GM21367 (cell line): ENCODE data around the gene SELENON.

Experiments used
- ATAC-seq: cut with Tn5 transposase; IDR thresholded peaks from one replicate; pipeline ENCODE4 v1.9.1; 2021; ENCODE audit not compliant: unreplicated experiment

The SELENON gene

GRCh38 chr1:25799935-25800702 is at the start of gene SELENON:
Gene SELENON, plus strand, starts transcription at chr1:25800193. Its CDS starts 38 bp downstream, at chr1:25800231.
- no peak for ATAC-seq

DNA sequence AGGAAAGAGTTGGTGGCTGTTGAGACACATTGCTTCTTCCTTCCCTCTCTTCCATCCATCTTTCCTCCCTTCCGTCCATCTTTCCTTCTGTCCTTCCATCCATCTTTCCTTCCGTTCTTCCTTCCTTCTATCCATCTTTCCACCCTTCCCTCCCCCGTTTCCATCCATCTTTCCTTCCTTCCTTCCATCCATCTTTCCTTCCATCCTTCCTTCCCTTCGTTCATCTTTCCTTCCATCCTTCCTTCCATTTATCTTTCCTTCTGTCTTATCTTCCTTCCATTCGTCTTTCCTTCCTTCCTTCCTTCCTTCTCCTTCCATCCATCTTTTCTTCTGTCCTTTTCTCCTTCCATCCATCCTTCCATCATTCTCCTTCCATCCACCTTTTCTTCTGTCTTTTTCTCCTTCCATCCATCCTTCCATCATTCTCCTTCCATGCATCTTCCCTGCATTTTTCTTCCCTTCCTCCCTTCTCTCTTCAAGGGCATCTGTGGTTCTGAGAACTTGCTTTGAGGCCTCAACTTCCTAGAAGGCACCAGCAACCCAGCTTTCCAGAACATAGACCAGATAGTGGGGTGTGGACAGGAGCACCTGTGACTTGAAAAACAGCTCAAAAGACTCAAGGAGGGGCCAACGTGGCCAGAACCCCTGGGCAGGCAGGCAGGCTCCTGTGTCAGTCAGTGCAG is 48.9 kb upstream of the SELENON start:
- no peak for ATAC-seq

- no peak for ATAC-seq
Observed at GRCh38 chr1:25754470-25755181, 45.4 kb upstream of the SELENON start.

DNA sequence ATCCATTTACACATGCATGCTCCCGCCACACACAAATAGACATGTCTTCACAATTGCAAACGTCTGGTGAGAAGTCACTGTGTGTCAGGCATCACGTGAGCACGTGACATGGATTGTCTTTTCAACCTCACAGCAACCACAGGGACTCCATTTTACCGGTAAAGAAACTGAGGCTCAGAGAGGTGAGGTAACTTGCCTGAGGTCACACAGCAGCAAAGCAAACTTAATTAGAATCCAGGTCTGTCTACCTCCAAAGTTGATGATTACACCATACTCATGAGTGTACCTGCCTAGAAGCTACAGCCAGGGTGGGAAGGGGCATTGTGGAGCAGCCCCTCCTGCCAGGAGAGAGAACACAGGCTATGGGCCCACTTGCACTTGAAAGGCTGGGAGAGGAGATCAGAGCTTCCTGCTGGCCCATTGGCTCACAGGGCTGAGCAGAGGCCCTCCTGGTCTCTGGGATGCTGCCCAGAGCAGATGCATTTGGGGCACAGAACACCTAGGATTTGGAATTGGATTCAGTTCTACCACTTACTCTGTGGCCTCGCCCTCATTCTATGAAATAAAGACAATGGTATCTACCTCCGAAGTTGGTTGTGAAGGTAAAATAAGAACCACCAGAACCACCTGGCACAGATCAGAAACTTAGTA is 44.4 kb upstream of the SELENON start:
- ATAC-seq: no peak

DNA sequence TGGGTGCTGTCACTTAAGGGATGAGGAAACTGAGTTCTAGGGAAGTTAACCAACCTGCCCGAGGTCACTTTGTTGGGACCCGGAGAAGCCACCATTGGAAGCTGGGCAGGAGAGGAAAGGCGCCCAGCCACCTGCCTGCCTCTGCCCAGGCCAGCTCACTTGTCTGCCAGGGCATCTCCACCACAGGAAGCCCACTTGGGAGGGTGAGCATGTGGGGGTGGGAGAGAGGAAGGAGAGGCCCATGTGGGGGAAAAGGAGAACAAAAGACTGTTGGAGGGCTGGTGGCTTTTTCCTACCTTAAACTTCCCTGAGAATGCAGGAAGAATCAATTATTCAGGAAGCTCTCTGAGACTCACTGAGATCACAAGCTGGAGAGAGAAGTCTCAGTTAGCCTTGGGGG is 43.8 kb upstream of the SELENON start:
- ATAC-seq: no peak

DNA sequence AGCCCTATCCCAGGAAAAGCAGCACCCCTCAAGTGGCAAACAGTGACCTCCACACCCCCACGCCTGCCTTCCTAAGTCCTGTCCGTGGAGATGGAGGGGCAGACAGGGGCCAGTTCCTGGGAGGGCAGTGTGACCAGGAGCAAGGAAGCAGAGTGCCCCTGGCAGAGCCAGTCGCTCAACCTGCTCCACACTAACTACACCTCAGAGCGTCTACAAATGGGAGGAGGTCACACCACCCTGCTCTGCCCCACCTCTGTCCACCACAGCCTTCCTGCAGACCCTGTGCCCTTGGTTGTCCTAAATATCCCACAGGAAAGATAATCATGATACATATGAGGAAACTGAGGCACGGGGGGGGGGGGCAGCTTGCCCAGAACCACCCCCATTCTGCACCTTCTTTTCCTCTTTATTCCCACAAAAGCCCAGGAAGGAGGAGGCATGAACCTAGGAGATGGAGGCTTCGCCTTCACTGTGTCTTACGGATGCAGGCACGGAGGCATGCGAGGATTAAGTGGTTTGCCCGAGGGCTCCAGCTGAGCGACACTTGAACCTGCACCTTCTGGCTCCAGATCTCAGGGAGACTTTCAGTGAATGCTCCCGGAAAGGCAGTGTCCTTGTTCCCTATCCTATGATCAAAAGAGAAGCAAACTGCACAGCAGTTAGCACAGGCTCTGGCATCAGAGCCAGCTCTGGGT is 42.7 kb upstream of the SELENON start:
- no peak for ATAC-seq

GRCh38 chr1:25757846-25758185 is 42.2 kb upstream of the SELENON start:
- ATAC-seq: no peak

- no peak for ATAC-seq
Observed at GRCh38 chr1:25758466-25759070, 41.4 kb upstream of the SELENON start.

GRCh38 chr1:25760122-25760719 is 39.8 kb upstream of the SELENON start:
- no peak for ATAC-seq

DNA sequence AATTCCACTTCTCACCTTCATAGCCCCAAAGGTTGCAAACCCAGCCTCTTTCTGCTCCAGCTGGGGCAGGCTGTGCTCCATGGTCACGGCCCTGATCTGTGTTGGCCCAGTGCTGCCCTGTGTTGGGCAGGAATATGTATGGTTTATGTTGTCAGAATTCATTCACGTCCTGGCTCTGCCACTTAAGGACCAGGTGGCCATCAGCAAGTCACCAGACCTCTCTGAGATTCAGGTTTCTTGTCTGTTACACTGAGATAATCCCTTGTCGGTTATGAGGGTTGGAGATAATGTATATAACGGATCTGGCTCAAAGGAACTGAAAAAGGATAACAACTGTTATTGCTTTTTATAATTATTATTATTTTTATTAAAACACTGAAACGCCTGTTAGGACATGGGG is 39.1 kb upstream of the SELENON start:
- no peak for ATAC-seq

- no peak for ATAC-seq
Observed at GRCh38 chr1:25763493-25763892, 36.5 kb upstream of the SELENON start.

DNA sequence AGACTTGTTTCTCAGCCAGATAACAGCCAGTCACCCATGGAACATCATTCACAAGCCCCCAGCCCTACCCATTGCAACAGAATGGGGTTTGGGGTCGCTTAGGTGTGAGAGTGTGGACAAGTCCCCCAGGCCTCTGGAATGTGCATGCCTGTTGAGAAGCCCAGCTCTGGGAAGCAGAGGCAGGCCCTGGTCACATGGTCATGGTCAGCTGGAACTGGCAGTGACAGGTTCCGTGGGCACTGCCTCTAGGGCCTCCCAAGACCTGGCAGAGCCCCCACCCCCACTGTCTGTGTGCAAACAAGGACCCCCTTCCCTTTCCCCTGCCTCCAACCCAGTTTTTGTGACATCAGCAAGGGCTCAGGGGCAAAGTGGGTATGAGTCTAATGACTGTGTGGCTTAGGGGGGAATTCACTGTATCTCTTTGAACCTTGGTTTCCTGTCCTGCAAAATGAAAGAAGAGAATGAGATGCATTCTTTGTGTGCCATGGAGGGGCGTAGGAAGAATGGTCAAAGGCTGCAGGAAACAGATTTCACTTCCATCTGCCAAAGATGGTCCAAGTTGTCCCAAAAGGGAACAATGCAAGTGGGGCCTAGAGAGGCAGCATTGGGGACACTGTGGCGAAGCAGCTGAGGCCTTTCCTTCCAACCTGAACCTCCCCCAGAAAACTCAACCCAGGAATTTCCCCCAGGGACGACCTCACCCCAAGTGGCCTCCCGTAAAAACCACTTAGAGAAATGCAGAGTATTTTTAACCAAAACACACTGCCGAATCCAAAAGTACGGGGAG is 34.7 kb upstream of the SELENON start:
- no peak for ATAC-seq

DNA sequence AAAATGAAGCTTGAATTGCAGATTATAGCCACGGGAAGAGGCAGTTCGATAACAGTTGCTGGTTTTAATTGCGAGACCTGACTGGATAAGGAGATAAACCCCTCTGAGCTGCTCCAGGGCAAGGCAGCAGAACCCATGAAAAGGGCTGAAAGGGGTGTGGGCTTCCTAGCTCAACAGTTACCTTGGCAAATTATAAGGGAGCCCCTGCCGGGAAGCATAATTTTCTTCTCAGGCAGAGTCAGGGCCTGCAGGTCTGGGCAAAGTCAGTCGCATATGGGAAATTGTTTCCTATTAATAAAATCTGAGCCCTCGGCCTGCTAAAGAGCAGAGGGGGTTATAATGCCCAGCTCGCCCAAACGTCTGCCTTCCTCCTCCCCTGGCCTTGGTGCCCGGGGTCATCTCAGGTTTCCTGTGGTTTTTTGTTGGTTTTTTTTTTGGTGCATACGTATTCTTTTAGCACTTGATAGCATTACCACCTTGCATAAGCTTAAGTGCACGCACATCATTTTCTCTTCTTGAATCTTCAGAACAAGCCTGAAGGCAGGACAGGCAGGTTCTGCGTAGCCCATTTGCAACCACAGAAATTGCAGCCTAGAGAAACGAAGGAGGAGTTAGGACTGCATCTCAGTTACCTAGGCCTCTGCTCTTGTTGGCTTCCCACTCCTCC is 33.9 kb upstream of the SELENON start:
- no peak for ATAC-seq

GRCh38 chr1:25766721-25767436 is 33.1 kb upstream of the SELENON start:
- ATAC-seq: no peak

DNA sequence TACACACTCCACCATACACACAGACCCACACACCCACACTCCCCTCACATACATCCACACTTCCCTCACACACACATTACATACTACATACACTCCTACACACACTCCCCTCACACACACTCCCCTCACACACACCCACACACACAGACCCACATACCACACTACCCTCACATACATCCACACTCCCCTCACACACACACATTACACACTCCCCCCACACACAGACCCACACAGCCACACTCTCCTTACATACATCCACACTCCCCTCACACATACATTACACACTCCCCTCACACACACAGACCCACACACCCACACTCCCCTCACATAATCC is 32.6 kb upstream of the SELENON start:
- ATAC-seq: no peak

- ATAC-seq: no peak
Observed at GRCh38 chr1:25768999-25769398, 31.0 kb upstream of the SELENON start.

GRCh38 chr1:25769625-25770383 is 30.2 kb upstream of the SELENON start:
- ATAC-seq: no peak
